NOMO-1 treated with DMSO at 0.1 percent for 48 hours (cell line): ENCODE measurements around the gene OR52D1.

Experiments used
- DNase-seq: peaks from one replicate; lab custom pipeline; 2025; ENCODE audit not compliant: unreplicated experiment; lab: John Stamatoyannopoulos, UW

OR52D1 gene

DNA sequence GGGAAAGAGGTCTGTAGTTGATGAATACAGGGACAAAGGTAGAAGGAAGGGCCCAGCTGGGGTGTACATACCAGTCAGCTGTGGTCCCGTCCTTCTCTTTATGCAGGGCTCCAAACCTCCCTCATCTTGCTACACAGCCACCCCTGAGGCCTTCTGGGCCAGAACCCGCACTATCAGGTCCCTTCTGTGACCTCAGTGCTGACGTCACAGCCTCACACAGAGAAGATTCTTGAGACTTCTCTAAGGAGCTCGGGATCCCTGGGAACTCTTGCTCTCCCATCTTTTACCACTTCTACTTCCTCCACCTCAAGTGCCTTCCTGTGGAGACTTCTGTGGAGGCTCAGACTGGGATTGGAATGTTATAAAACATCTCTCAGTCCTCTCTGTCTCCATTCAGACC, 21.3 kb downstream of the OR52D1 start, which contains the start of gene UBQLN3:
Gene UBQLN3 (minus strand): TSS at position 155 of the 400 bp plus-strand sequence. CDS start 399 bp downstream, outside the sequence.
- no peak for DNase-seq

DNA sequence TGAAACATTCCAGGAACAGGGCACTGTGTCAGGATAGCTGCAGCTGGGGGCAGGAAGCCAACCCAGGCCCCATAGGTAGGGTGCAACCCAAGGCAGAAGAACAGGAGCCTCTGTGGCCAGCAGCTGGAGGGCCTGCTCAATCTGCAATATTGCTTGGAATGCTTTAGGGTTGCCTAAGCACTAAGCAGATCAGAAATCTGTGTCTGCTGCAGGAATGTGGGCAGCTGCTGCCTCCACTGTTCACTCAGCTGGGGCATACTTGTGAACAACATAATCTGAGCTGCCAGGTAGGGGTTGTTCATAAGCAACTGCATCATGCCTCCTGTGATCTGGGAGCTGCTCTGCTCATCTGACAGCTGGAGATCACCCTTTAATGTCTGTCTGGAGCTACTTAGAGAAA, 26.4 kb downstream of the OR52D1 start:
- DNase-seq, result no peak

DNA sequence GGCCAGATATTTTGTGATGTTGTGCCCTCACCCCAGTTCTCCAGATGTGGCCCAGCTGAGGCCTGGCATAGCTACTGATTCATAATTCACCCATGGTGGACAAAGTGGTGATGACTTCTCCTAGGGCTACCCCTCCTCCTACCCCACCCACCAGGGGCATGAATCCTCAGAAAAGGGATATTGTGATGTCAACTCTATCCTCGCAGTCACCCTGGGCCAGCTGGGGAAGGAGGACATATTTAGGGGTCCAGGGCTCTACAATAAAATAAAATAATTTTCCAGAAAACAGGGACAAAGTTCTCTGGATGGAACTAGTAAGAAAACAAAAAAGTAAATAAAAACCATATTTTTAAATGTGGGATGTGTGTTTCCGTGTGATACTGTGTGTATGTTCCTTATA, 28.1 kb downstream of the OR52D1 start, which contains the start of gene UBQLNL:
Gene UBQLNL (minus strand): TSS at position 101 of the 400 bp plus-strand sequence. CDS start 258 bp downstream, outside the sequence.
- no peak for DNase-seq

DNA sequence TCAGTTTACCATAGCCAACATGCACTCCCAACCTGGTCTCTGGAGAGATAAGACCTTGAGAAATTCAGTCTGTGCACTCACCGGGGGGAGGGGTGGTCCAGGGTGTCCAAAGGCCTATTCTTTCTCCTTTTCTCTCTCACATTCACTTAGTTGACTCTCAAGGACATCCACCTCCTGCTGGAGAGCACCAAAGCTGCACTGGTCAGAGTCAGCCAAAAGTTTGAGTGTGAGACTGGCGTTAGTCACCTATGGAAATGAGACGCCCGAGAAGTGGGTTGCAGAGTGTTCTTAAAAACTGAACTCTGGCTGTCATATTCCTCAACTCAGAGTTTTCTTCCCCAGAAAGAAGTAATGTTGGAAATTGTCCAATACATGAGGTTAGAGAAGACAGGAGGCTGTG, 33.1 kb downstream of the OR52D1 start:
- no peak for DNase-seq

DNA sequence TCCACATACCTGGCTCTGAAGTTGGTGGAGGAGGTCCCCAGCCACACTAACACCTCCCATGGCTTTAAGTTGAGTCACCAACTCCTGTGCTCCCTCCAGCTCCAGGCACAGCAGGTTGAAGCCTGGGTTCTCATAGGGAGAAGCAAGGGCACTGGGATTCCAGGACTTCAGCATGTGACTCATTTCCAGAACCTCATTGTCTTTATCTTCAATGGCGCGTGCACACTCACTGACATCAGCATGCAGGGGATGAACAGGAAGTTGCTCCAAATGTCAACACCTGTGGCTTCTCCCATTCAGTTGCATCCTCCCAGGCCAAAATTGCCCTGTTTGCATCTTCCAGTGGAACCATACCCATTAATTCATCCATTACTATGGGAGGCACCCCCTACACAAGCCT, 33.8 kb downstream of the OR52D1 start:
- DNase-seq, result no peak

DNA sequence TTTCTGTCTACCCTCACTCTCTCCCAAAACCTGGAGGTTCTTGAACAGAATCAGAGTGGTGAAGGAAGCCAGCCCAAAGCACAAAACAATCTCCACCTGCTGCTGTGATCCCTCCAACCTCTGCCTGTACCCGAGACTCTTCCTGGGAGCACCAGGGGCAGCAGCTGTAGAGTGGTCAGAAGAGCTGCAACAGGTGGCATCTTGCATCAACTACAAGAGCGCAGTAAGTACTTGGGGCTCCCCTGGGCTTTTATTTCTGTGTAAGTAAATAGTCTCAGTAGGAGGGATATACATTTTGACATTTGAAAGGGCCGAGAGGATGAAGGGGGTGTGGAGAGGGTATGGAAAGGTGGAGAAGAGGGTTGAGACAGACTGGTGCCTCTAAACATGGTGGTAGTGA, 36.3 kb downstream of the OR52D1 start:
- DNase-seq, result no peak

GRCh38 chr11:5527716-5528115, 39.2 kb downstream of the OR52D1 start:
- no peak for DNase-seq

DNA sequence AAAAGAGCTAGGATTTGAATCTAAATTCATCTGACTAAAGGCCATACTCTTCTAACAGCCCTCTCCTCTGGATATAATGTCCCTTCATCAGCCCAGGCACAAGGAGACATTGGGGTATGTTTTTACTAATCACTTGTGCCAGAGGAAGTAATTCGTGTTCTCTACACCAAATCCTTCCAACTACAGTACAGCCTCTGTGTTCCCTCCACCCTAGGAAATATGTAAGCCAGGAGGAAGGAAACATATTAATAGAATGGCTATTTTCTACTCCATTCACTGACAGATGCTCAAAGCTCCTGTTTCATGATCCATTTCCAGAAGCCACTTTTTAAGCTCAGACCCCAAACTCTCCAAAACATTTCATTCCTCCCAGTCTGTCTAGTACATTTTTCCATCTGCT, 40.0 kb downstream of the OR52D1 start:
- no peak for DNase-seq

- DNase-seq, result no peak
Measured at GRCh38 chr11:5531053-5531831, 42.8 kb downstream of the OR52D1 start.

DNA sequence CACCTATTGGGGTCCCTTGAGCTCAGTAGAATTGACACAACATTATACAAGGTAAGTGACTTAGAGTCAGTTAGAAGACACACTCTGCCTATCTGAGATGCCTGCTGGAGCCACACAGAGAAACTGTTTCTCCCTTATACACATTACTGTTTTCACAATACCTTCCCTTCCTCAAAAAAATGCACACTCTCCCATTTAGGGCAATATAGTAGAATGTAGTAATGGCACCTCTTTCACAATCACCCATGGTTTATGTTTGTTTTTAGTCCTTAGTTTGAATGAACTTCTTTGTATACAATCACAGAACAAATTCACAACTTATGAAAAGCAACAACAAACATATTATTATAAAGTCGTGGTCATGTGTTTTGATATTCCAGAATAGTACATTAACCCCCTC, 45.6 kb downstream of the OR52D1 start:
- no peak for DNase-seq

GRCh38 chr11:5536482-5536881, 48.0 kb downstream of the OR52D1 start:
- no peak for DNase-seq
